Calu3 (cell line): ENCODE results near the gene LEMD2. TPM values are rescaled to one million over a fixed set of nuclear protein-coding genes. Genes with fewer than 3 reads are reported as not detected.

ENCODE experiments used
- BruUV-seq: library from RNA; stranded (reverse); fragments of 400-500 nt; replicated peaks from 2 replicates; lab custom pipeline; 2021; lab: Mats Ljungman, UMichigan
- CTCF ChIA-PET: fragments of 300-600 bp; sonication (Branson Sonifier 250); formaldehyde crosslinking; loops from one replicate; lab custom pipeline; 2022; ENCODE audit warnings: antibody characterized with exemption; lab: Charles Lee
- DNase-seq: peaks from one replicate; pipeline ENCODE4 v3.0.0; 2022
- H3K27ac Mint-ChIP-seq: one replicate; pipeline ENCODE4 v1.8.0; 2022; ENCODE audit warnings: mixed read lengths; ENCODE audit not compliant: unreplicated experiment
- H3K27me3 Mint-ChIP-seq: one replicate; pipeline ENCODE4 v1.8.0; 2022; ENCODE audit warnings: mixed read lengths; ENCODE audit not compliant: unreplicated experiment
- H3K36me3 Mint-ChIP-seq: one replicate; pipeline ENCODE4 v1.8.0; 2022; ENCODE audit warnings: mild to moderate bottlenecking, moderate library complexity, mixed read lengths; ENCODE audit not compliant: insufficient read depth, unreplicated experiment
- H3K4me1 Mint-ChIP-seq: one replicate; pipeline ENCODE4 v1.8.0; 2022; ENCODE audit warnings: mild to moderate bottlenecking, low read depth, mixed read lengths; ENCODE audit not compliant: unreplicated experiment
- H3K4me3 Mint-ChIP-seq: one replicate; pipeline ENCODE4 v1.8.0; 2022; ENCODE audit warnings: mild to moderate bottlenecking, low read depth, moderate library complexity, mixed read lengths; ENCODE audit not compliant: unreplicated experiment
- H3K9me3 Mint-ChIP-seq: one replicate; pipeline ENCODE4 v1.8.0; 2022; ENCODE audit warnings: low read depth, mixed read lengths; ENCODE audit not compliant: unreplicated experiment
- intact Hi-C: fragments of 100-400 bp; cut with micrococcal nuclease; formaldehyde crosslinking; loops from one replicate; pipeline ENCODE4 v1.10.0; 2022; ENCODE audit not compliant: unreplicated experiment
- total RNA-seq: library from RNA; stranded (reverse); gene quantifications from 2 replicates; pipeline ENCODE4 v1.2.3, GENCODE V29; 2022
- TF ChIP-seq, protein P1 (sequence below): fragments of 200-600 bp; IDR thresholded peaks from one replicate; pipeline ENCODE4 v1.8.0; 2022; ENCODE audit warnings: antibody characterized with exemption; ENCODE audit not compliant: unreplicated experiment

LEMD2 gene
- total RNA-seq, 1 experiment from 2014 or later, result 126 TPM

DNA sequence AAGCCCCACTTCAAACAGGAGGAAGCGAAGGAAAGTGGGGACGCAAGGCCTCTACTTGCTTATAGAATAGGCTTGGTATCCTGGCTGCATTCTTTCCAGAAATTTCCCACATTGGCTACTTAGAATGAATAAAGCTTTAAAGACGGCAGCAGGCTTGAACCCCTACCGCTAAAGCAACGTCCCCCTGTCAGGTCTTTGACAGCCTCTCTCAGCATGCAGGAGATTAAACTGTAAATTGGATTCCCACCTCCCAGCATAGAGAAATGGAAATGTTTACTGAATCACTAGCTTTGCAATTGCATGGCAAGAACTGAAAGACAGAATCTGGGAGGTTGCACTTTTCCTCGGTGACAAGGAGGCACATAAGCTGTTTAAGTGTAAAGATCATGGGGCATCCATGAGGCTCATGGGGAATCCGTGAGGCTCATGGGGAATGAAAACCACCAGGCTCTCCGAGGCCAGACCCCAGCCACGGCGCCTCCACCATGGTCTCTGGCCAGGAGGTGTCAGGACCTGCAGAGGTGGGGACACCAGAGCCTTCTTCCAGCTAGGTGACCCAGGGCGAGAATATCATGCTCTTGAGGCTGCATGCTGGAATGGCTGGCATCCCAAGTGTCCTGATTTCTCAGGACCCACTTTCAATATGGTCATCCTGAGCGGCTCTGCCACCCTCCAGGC is 10.3 kb downstream of the LEMD2 start:
- Mint-ChIP-seq H3K4me1 (peaks cover 27% of the 10 kb centered on the region), H3K9me3 (no peaks in the 10 kb centered on the region), H3K27ac (no peak overlapping the region), H3K4me3 (no peak overlapping the region), H3K27me3 (no peaks in the 10 kb centered on the region), H3K36me3 (peaks cover 67% of the 10 kb centered on the region)
- no peak for DNase-seq
- BruUV-seq, result no TSS peak
- intact Hi-C loops, result no loop called here
- TF ChIP-seq, protein P1, sequence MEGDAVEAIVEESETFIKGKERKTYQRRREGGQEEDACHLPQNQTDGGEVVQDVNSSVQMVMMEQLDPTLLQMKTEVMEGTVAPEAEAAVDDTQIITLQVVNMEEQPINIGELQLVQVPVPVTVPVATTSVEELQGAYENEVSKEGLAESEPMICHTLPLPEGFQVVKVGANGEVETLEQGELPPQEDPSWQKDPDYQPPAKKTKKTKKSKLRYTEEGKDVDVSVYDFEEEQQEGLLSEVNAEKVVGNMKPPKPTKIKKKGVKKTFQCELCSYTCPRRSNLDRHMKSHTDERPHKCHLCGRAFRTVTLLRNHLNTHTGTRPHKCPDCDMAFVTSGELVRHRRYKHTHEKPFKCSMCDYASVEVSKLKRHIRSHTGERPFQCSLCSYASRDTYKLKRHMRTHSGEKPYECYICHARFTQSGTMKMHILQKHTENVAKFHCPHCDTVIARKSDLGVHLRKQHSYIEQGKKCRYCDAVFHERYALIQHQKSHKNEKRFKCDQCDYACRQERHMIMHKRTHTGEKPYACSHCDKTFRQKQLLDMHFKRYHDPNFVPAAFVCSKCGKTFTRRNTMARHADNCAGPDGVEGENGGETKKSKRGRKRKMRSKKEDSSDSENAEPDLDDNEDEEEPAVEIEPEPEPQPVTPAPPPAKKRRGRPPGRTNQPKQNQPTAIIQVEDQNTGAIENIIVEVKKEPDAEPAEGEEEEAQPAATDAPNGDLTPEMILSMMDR, result no peak
- CTCF ChIA-PET, result interaction anchor here (0.6 kb wide), 1 partner anchor 185 kb away, joined by 4 read pairs; no protein-coding TSS in a partner anchor

GRCh38 chr6:33777398-33778388 is 11.2 kb downstream of the LEMD2 start:
- CTCF ChIA-PET, result interaction anchor here (1.2 to 1.3 kb wide), 2 partner anchors 10 to 278 kb away, joined by 3 to 4 read pairs; no protein-coding TSS in a partner anchor
- Mint-ChIP-seq H3K36me3 (peaks cover 76% of the 10 kb centered on the region), H3K27me3 (no peaks in the 10 kb centered on the region), H3K27ac (no peak overlapping the region), H3K4me1 (peaks cover 26% of the 10 kb centered on the region), H3K9me3 (no peaks in the 10 kb centered on the region), H3K4me3 (no peak overlapping the region)
- BruUV-seq, result no TSS peak
- TF ChIP-seq, protein P1, result no peak
- no peak for DNase-seq
- intact Hi-C loops, result no loop called here

GRCh38 chr6:33776764-33777163 is 12.2 kb downstream of the LEMD2 start:
- peaks cover 17% of the 10 kb centered on the region for H3K4me1 Mint-ChIP-seq
- H3K9me3 Mint-ChIP-seq, result no peaks in the 10 kb centered on the region
- TF ChIP-seq, protein P1, result no peak
- no peaks in the 10 kb centered on the region for H3K27me3 Mint-ChIP-seq
- H3K36me3 Mint-ChIP-seq, result peaks cover 81% of the 10 kb centered on the region
- DNase-seq, result no peak
- intact Hi-C loops, result no loop called here
- CTCF ChIA-PET, result interaction anchor here (1.3 kb wide), 1 partner anchor 278 kb away, joined by 4 read pairs; no protein-coding TSS in a partner anchor
- BruUV-seq, result no TSS peak
- H3K4me3 Mint-ChIP-seq, result no peak overlapping the region
- no peak overlapping the region for H3K27ac Mint-ChIP-seq

DNA sequence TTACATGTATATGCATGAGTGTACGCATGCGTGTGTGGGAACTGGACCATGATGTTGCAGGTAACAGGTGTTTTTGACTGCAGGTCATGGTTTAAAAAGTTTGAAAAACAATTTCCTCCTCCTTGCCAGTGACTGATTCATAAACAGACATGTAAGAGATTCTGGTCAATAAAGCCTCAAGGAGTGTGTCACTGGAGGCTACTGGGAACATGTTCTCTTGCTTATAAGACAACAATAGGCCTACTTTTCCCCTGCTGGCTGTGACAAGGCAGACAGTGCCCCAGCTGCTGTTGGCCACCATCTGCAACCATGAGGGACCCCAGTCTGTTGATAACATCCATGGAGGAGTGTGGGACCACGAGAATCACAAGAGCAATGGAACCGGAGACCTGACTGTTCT is 12.7 kb downstream of the LEMD2 start:
- CTCF ChIA-PET, result interaction anchor here (1.3 kb wide), 1 partner anchor 279 kb away, joined by 4 read pairs; no protein-coding TSS in a partner anchor
- BruUV-seq, result no TSS peak
- Mint-ChIP-seq H3K36me3 (peaks cover 84% of the 10 kb centered on the region), H3K27ac (no peak overlapping the region), H3K9me3 (no peaks in the 10 kb centered on the region), H3K4me1 (peaks cover 14% of the 10 kb centered on the region), H3K4me3 (no peak overlapping the region), H3K27me3 (no peaks in the 10 kb centered on the region)
- DNase-seq, result no peak
- TF ChIP-seq, protein P1, result no peak
- intact Hi-C loops, result no loop called here
